ENCODE measurements around the gene ESF1.

DNA sequence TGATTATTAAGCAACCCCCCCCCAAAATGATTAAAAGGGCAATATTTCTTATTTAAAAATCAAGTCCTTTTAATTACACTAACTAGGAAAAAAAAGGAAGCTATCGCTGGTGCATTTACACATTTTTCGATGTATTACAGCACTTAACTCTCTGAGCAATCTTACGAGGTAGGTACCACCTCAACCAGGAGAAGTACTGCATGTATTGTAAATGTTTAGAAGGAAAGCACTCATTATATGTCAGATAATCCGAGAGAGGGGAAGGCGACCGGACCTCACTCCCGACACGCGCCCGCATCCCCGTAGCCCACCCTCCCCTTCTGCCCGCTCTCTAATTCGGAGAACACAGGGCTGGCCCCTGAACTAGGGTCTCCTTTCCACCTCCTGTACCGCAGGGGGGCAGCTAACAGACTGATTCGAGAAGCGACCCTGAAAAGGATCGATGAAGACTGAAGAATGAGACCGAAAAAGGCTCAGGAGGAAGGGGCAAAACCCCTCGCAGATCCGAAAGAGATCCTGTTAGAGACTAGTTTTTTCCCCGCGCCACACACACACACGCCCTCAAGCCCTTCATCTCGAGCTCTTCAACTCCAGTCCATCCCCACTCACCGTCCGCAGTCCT, 337 bp downstream of the ESF1 start:
- TF ChIP-seq, protein P1, sequence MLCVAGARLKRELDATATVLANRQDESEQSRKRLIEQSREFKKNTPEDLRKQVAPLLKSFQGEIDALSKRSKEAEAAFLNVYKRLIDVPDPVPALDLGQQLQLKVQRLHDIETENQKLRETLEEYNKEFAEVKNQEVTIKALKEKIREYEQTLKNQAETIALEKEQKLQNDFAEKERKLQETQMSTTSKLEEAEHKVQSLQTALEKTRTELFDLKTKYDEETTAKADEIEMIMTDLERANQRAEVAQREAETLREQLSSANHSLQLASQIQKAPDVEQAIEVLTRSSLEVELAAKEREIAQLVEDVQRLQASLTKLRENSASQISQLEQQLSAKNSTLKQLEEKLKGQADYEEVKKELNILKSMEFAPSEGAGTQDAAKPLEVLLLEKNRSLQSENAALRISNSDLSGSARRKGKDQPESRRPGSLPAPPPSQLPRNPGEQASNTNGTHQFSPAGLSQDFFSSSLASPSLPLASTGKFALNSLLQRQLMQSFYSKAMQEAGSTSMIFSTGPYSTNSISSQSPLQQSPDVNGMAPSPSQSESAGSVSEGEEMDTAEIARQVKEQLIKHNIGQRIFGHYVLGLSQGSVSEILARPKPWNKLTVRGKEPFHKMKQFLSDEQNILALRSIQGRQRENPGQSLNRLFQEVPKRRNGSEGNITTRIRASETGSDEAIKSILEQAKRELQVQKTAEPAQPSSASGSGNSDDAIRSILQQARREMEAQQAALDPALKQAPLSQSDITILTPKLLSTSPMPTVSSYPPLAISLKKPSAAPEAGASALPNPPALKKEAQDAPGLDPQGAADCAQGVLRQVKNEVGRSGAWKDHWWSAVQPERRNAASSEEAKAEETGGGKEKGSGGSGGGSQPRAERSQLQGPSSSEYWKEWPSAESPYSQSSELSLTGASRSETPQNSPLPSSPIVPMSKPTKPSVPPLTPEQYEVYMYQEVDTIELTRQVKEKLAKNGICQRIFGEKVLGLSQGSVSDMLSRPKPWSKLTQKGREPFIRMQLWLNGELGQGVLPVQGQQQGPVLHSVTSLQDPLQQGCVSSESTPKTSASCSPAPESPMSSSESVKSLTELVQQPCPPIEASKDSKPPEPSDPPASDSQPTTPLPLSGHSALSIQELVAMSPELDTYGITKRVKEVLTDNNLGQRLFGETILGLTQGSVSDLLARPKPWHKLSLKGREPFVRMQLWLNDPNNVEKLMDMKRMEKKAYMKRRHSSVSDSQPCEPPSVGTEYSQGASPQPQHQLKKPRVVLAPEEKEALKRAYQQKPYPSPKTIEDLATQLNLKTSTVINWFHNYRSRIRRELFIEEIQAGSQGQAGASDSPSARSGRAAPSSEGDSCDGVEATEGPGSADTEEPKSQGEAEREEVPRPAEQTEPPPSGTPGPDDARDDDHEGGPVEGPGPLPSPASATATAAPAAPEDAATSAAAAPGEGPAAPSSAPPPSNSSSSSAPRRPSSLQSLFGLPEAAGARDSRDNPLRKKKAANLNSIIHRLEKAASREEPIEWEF (CRISPR knock-in tag; IDR thresholded peaks at IDR 0.05), result no peak
- no peak for TF ChIP-seq L3MBTL2 (IDR thresholded peaks at IDR 0.05)
- no peak for TF ChIP-seq FOXJ2 (tag; IDR thresholded peaks at IDR 0.05)
- TF ChIP-seq KDM4B (IDR thresholded peaks at IDR 0.05; ENCODE audit: borderline replicate concordance in 2 of 2, low read depth in 1 of 2), result no peak
- TF ChIP-seq, protein P2, sequence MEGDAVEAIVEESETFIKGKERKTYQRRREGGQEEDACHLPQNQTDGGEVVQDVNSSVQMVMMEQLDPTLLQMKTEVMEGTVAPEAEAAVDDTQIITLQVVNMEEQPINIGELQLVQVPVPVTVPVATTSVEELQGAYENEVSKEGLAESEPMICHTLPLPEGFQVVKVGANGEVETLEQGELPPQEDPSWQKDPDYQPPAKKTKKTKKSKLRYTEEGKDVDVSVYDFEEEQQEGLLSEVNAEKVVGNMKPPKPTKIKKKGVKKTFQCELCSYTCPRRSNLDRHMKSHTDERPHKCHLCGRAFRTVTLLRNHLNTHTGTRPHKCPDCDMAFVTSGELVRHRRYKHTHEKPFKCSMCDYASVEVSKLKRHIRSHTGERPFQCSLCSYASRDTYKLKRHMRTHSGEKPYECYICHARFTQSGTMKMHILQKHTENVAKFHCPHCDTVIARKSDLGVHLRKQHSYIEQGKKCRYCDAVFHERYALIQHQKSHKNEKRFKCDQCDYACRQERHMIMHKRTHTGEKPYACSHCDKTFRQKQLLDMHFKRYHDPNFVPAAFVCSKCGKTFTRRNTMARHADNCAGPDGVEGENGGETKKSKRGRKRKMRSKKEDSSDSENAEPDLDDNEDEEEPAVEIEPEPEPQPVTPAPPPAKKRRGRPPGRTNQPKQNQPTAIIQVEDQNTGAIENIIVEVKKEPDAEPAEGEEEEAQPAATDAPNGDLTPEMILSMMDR (IDR thresholded peaks at IDR 0.05 in 2 of 3, conservative IDR thresholded peaks at IDR 0.05 in 1 of 3; ENCODE audit: insufficient read depth in 2 of 3, low read depth in 1 of 3, low read length in 3 of 3), result no peak
- no peak for TF ChIP-seq GABPA (tag; conservative IDR thresholded peaks at IDR 0.05; ENCODE audit: low read depth)
- TF ChIP-seq DIDO1 (tag; IDR thresholded peaks at IDR 0.05; ENCODE audit: low read depth), result no peak
- no peak for TF ChIP-seq CHD1 (IDR thresholded peaks at IDR 0.05; ENCODE audit: low read length)
- peak; percentile 67; the same call in 1 of the 2 replicates for TF ChIP-seq PHF8 (IDR thresholded peaks at IDR 0.05; ENCODE audit: borderline replicate concordance, low read length)
- no peak for TF ChIP-seq SMC3 (conservative IDR thresholded peaks at IDR 0.05; ENCODE audit: insufficient read depth, low read depth, low read length)
- TF ChIP-seq RAD21 (CRISPR knock-in tag; conservative IDR thresholded peaks at IDR 0.05 in 1 of 2, IDR thresholded peaks at IDR 0.05 in 1 of 2), result no peak
- no peak for TF ChIP-seq MTA1 (IDR thresholded peaks at IDR 0.05; ENCODE audit: borderline replicate concordance)
- TF ChIP-seq NFE2 (IDR thresholded peaks at IDR 0.05; ENCODE audit: low read depth), result no peak

Data from K562 (cell line).